ENCODE data around the gene SNX8. TPM values are rescaled to one million over a fixed set of nuclear protein-coding genes. Genes with fewer than 3 reads are reported as not detected.
"Not testable (repeated sequence)": the region's sequence is repeated elsewhere in the genome, so short reads cannot be mapped to it uniquely, and the experiment has no call there.

SNX8 gene
- total and polyA plus RNA-seq, 2 of the 8 experiments (the other 6 are each of a cell fraction or from before 2014, with no cell fraction given), result 46.2 to 70.8 TPM

DNA sequence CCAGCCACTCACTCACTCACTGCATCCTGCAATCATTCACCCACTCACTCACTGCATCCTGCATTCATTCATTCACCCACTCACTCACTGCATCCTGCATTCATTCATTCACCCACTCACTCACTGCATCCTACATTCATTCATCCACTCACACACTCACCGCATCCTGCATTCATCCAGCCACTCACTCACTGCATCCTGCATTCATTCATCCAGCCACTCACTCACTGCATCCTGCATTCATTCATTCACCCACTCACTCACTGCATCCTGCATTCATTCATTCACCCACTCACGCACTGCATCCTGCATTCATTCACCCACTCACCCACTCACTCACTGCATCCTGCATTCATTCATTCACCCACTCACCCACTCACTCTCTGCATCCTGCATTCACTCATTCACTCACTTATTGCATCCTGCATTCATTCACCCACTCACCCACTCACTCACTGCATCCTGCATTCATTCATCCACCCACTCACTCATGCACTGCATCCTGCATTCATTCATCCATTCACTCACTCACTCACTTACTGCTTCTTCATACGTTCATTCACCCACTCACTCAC lies 802 bp upstream of the SNX8 start:
- H3K27ac ChIP-seq (ENCODE audit: low read depth, low read length); CTCF ChIA-PET (ENCODE audit: partially characterized antibody); H2BK20ac ChIP-seq (ENCODE audit: low read length); H4K8ac ChIP-seq (ENCODE audit: extremely low read depth, insufficient read depth, low read length); DNase-seq (ENCODE audit: low read depth in 1 of 2, low spot score in 2 of 2); H3K18ac ChIP-seq (ENCODE audit: extremely low read depth, low read length); H3K23ac ChIP-seq (ENCODE audit: insufficient read length); H4K20me1 ChIP-seq (replicated peaks in 1 of 2; ENCODE audit: control insufficient read depth in 1 of 2, insufficient read depth in 2 of 2, low read length in 2 of 2); H3K56ac ChIP-seq (replicated peaks; ENCODE audit: insufficient read length, low read depth, low read length); H2BK120ac ChIP-seq (replicated peaks; ENCODE audit: low read depth, low read length); H3K36me3 ChIP-seq (ENCODE audit: control insufficient read depth in 2 of 4, insufficient read depth in 4 of 4, low read length in 3 of 4); H3K27me3 ChIP-seq (replicated peaks in 1 of 4; ENCODE audit: control insufficient read depth in 3 of 4, extremely low read depth in 1 of 4, insufficient read depth in 3 of 4, low read length in 3 of 4); H3K23me2 ChIP-seq (ENCODE audit: low read depth, low read length); H3K79me1 ChIP-seq (ENCODE audit: low read depth, low read length); H4K5ac ChIP-seq (ENCODE audit: insufficient read length, low read depth, low read length); FAIRE-seq; H3K9ac ChIP-seq (replicated peaks in 1 of 4; ENCODE audit: extremely low read depth in 1 of 4, low read depth in 3 of 4, low read length in 3 of 4); H3K4me1 ChIP-seq (replicated peaks in 1 of 4; ENCODE audit: control insufficient read depth in 3 of 4, insufficient read depth in 4 of 4, low read length in 3 of 4); POLR2A ChIA-PET (ENCODE audit: partially characterized antibody); H3K14ac ChIP-seq (ENCODE audit: insufficient read length); H4K91ac ChIP-seq (replicated peaks; ENCODE audit: insufficient read length, low read length); H3K9me3 ChIP-seq (ENCODE audit: insufficient read depth in 2 of 2, low read depth in 1 of 2, low read length in 1 of 2): not testable (repeated sequence)
- peak overlapping the region; percentile 60; the same call in 1 of the 2 replicates for H2BK12ac ChIP-seq (ENCODE audit: low read depth, low read length)
- H3K79me2 ChIP-seq (ENCODE audit: control insufficient read depth in 1 of 2, insufficient read depth in 2 of 2, low read length in 2 of 2), result peaks cover 0 to 26% of the 10 kb centered on the region in 2 experiments; a peak in 2 of 4 replicates
- peak overlapping the region; percentile 62 for H2BK5ac ChIP-seq (ENCODE audit: low read depth, low read length)
- H2BK15ac ChIP-seq (ENCODE audit: low read length), result peak overlapping the region; percentile 75; the same call in 1 of the 2 replicates
- H3K4me3 ChIP-seq (ENCODE audit: extremely low read depth in 1 of 4, insufficient read depth in 2 of 4, low read depth in 3 of 4, low read length in 4 of 4), result peak overlapping the region in 3 of 4 experiments; percentile 4 to 77 (median 71); a peak in 4 of 8 replicates
- H3K4ac ChIP-seq (replicated peaks; ENCODE audit: insufficient read length, low read depth, low read length), result peak overlapping the region; percentile 97
- peak overlapping the region; percentile 79; the same call in 1 of the 2 replicates for H2AFZ ChIP-seq (ENCODE audit: low read length)
- 0 out of 2 replicates have a peak overlapping the region, but pooled peaks have one; percentile 34 for H2AK5ac ChIP-seq (ENCODE audit: low read depth, low read length)
- H3K4me2 ChIP-seq (ENCODE audit: insufficient read depth in 1 of 2, low read depth in 2 of 2, low read length in 2 of 2), result peak overlapping the region; percentile 63 to 73
- 82 to 100% methylated on average over 1 to 3 of the region's 3 CpGs for WGBS, 2 experiments (ENCODE audit: extremely low coverage in 1 of 2, insufficient coverage in 1 of 2, insufficient read length in 1 of 2, insufficient replicate concordance in 2 of 2, low coverage in 1 of 2, low lambda C conversion rate in 2 of 2, missing lambda C conversion rate in 1 of 2)
